ENCODE results near the gene GSN. TPM values are rescaled to one million over a fixed set of nuclear protein-coding genes. Genes with fewer than 3 reads are reported as not detected.
A peak's percentile ranks its signal among the peaks of the same experiment; 100 is the strongest.

Gene GSN
- total RNA-seq, 2 donors from 2014 or later, result 390 to 690 TPM

- H3K36me3 ChIP-seq, result no peaks in the 10 kb centered on the region
- no peaks in the 10 kb centered on the region for H3K27me3 ChIP-seq (replicated peaks; ENCODE audit: insufficient read depth)
- WGBS, result 2% methylated on average over 57 of the region's 74 CpGs
- peak overlapping the region; percentile 81 to 84 for H3K27ac ChIP-seq
- no peak for DNase-seq (ENCODE audit: low spot score)
- peaks cover 7% of the 10 kb centered on the region for H3K4me1 ChIP-seq (replicated peaks)
- H3K9me3 ChIP-seq, result no peaks in the 10 kb centered on the region
- TF ChIP-seq CTCF (IDR thresholded peaks at IDR 0.05) (peak in 1 of 4 experiments; percentile 5), POLR2A (IDR thresholded peaks at IDR 0.05) (peak; percentile 35), POLR2AphosphoS5 (IDR thresholded peaks at IDR 0.05) (no peak)
- intact Hi-C loops (cut with DNase I), result no loop called here
- peak overlapping the region; percentile 42 to 44 for H3K4me3 ChIP-seq
Measured at GRCh38 chr9:121299467-121300282, 31.7 kb downstream of the GSN start.

GRCh38 chr9:121300283-121301119, 32.5 kb downstream of the GSN start:
- intact Hi-C loops (cut with DNase I), result no loop called here
- H3K27me3 ChIP-seq (replicated peaks; ENCODE audit: insufficient read depth), result no peaks in the 10 kb centered on the region
- H3K27ac ChIP-seq, result peak overlapping the region; percentile 81 to 84
- no peaks in the 10 kb centered on the region for H3K9me3 ChIP-seq
- H3K4me3 ChIP-seq, result peak overlapping the region; percentile 42 to 44
- 49% methylated on average over 13 of the region's 13 CpGs for WGBS
- DNase-seq (ENCODE audit: low spot score), result no peak
- no peaks in the 10 kb centered on the region for H3K36me3 ChIP-seq
- no peak for TF ChIP-seq CTCF (IDR thresholded peaks at IDR 0.05)
- no peak for TF ChIP-seq POLR2AphosphoS5 (IDR thresholded peaks at IDR 0.05)
- no peak for TF ChIP-seq POLR2A (IDR thresholded peaks at IDR 0.05)
- H3K4me1 ChIP-seq (replicated peaks), result peaks cover 7% of the 10 kb centered on the region

DNA sequence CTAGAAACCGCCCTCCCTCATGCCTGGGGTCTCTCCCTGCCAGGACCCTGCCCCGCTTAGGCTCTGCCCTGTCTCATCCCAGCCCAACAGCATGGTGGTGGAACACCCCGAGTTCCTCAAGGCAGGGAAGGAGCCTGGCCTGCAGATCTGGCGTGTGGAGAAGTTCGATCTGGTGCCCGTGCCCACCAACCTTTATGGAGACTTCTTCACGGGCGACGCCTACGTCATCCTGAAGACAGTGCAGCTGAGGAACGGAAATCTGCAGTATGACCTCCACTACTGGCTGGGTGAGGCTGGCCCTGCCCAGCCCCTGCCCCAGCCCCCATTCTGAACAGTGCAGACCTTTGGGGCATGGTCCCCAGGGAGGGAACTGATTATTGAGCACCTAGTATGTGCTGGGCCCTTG, 33.9 kb downstream of the GSN start:
- Histone ChIP-seq H3K4me1 (replicated peaks) (peaks cover 4% of the 10 kb centered on the region), H3K4me3 (no peak overlapping the region), H3K27me3 (replicated peaks; ENCODE audit: insufficient read depth) (no peaks in the 10 kb centered on the region), H3K36me3 (no peaks in the 10 kb centered on the region), H3K27ac (peak overlapping the region; percentile 81 to 84), H3K9me3 (no peaks in the 10 kb centered on the region)
- WGBS, result 92% methylated on average over 11 of the region's 11 CpGs
- TF ChIP-seq POLR2A (IDR thresholded peaks at IDR 0.05), result no peak
- no peak for TF ChIP-seq POLR2AphosphoS5 (IDR thresholded peaks at IDR 0.05)
- TF ChIP-seq CTCF (IDR thresholded peaks at IDR 0.05), result no peak
- no peak for DNase-seq (ENCODE audit: low spot score)
- intact Hi-C loops (cut with DNase I), result no loop called here

GRCh38 chr9:121302341-121302740, 34.4 kb downstream of the GSN start:
- peaks cover 4% of the 10 kb centered on the region for H3K4me1 ChIP-seq (replicated peaks)
- no peaks in the 10 kb centered on the region for H3K36me3 ChIP-seq
- H3K4me3 ChIP-seq, result no peak overlapping the region
- TF ChIP-seq POLR2A (IDR thresholded peaks at IDR 0.05) (no peak), CTCF (IDR thresholded peaks at IDR 0.05) (no peak), POLR2AphosphoS5 (IDR thresholded peaks at IDR 0.05) (no peak)
- intact Hi-C loops (cut with DNase I), result no loop called here
- no peaks in the 10 kb centered on the region for H3K9me3 ChIP-seq
- DNase-seq (ENCODE audit: low spot score), result no peak
- peak overlapping the region; percentile 81 to 84 for H3K27ac ChIP-seq
- 82% methylated on average over 5 of the region's 5 CpGs for WGBS
- no peaks in the 10 kb centered on the region for H3K27me3 ChIP-seq (replicated peaks; ENCODE audit: insufficient read depth)
